Stomach (tissue), 9 donors: Measurements from ENCODE around the gene ERFL. TPM values are rescaled to one million over a fixed set of nuclear protein-coding genes. Genes with fewer than 3 reads are reported as not detected.

Experiments
- DNase-seq, 2 donors: peaks; one replicate each; pipeline versions ENCODE4 v3.0.0 to v3.0.0-alpha.2; 2013 to 2019
- H3K27ac ChIP-seq, 5 donors: fragments of 200-600 bp in 4 of 5; sonication (generic) in 4 of 5; one replicate each; pipeline ENCODE4 v1.5.1; 2013 to 2019; ENCODE audit warnings: mild to moderate bottlenecking in 1 of 5, moderate library complexity in 1 of 5
- H3K27me3 ChIP-seq, 3 donors: fragments of 200-600 bp; sonication (generic); one replicate each; pipeline ENCODE4 v1.5.1; 2017 to 2019; ENCODE audit warnings: mixed run types in 1 of 3
- H3K36me3 ChIP-seq, 4 donors: fragments of 200-600 bp; sonication (generic); 1 replicate in 3 of 4; 2 replicates in 1 of 4; pipeline ENCODE4 v1.5.1; 2016 to 2019
- H3K4me1 ChIP-seq, 4 donors: fragments of 200-600 bp; sonication (generic); one replicate each; pipeline ENCODE4 v1.5.1; 2016 to 2019
- H3K4me3 ChIP-seq, 4 donors: fragments of 200-600 bp; sonication (generic) in 3 of 4; one replicate each; pipeline ENCODE4 v1.5.1; 2016 to 2019; ENCODE audit warnings: mild to moderate bottlenecking in 1 of 4
- H3K9me3 ChIP-seq, 4 donors: fragments of 200-600 bp; sonication (generic); one replicate each; pipeline ENCODE4 v1.5.1; 2016 to 2019
- CTCF ChIP-seq, 7 experiments: fragments of 450-650 bp in 4 of 7; fragments of 200-600 bp in 3 of 7; sonication (generic) in 3 of 7; IDR thresholded peaks; one replicate each; pipeline ENCODE4 v1.5.1; 2016 to 2019; ENCODE audit warnings: antibody characterized with exemption in 7 of 7, control low read depth in 2 of 7, mild to moderate bottlenecking in 1 of 7
- EP300 ChIP-seq: sonication (generic); formaldehyde crosslinking; IDR thresholded peaks from one replicate; pipeline ENCODE4 v1.6.1; 2017; ENCODE audit warnings: antibody characterized with exemption
- POLR2A ChIP-seq, 4 donors: fragments of 450-650 bp; IDR thresholded peaks; one replicate each; pipeline ENCODE4 v1.6.1; 2016; ENCODE audit warnings: antibody characterized with exemption in 4 of 4, control low read depth in 2 of 4, mild to moderate bottlenecking in 1 of 4, moderate library complexity in 1 of 4
- POLR2AphosphoS5 ChIP-seq, 3 donors: sonication (generic); formaldehyde crosslinking; IDR thresholded peaks; one replicate each; pipeline ENCODE4 v1.6.1; 2016; ENCODE audit warnings: antibody characterized with exemption in 3 of 3
- WGBS, 5 donors: extraction: QIAGEN DNeasy Blood & Tissue Kit in 3 of 5; methylation state at CpG; one replicate each; pipeline versions ENCODE4 v1.1.5 to v1.1.7; 2013 to 2018; 5-methylcytosine and 5-hydroxymethylcytosine counted together
- intact Hi-C: fragments of 100-400 bp; cut with DNase I; formaldehyde crosslinking; loops from one replicate; pipeline ENCODE4 v1.15.1; 2023; ENCODE audit warnings: low total_unique reads
- polyA plus RNA-seq, 3 donors: library from polyadenylated mRNA; stranded (reverse); fragments of 200-250 nt; gene quantifications; one replicate each; pipeline ENCODE4 v1.2.3, GENCODE V29; 2013
- total RNA-seq, 5 donors: library from RNA; depleted of rRNA; stranded (reverse); fragments of >200 nt; gene quantifications; one replicate each; pipeline versions ENCODE4 v1.1.0 to v1.2.3, GENCODE V29; 2014 to 2016
- donor health status: healthy with polysubstance abuse.
- donor health status: Bipolar disorder and iron deficiency.
- donor health status: healthy.

The ERFL gene
- total and polyA plus RNA-seq, 8 donors = 0.25 TPM; not detected in 7

GRCh38 chr19:41960973-41961372 lies 32.7 kb upstream of the ERFL start:
- peaks cover 15 to 29% (median 24%) of the 10 kb centered on the region in 4 donors for H3K4me1 ChIP-seq
- H3K27ac ChIP-seq = no peak overlapping the region
- no peak for DNase-seq
- intact Hi-C loops = loop anchor here (5.0 kb wide), 1 partner anchor 276 kb away; no protein-coding TSS in a partner anchor
- WGBS, 5 donors = 92 to 96% (median 94%) methylated on average over 5 of the region's 5 CpGs
- no peaks in the 10 kb centered on the region for H3K9me3 ChIP-seq
- TF ChIP-seq POLR2AphosphoS5 (IDR thresholded peaks at IDR 0.05) = no peak
- TF ChIP-seq EP300 = no peak
- TF ChIP-seq POLR2A (IDR thresholded peaks at IDR 0.05) = no peak
- no peak for TF ChIP-seq CTCF (IDR thresholded peaks at IDR 0.05)
- H3K36me3 ChIP-seq = peaks cover 3 to 16% (median 12%) of the 10 kb centered on the region in 4 donors
- H3K27me3 ChIP-seq = peaks cover 0 to 2% (median 0%) of the 10 kb centered on the region in 3 donors
- H3K4me3 ChIP-seq = no peak overlapping the region

GRCh38 chr19:41959056-41960053 lies 31.1 kb upstream of the ERFL start, which contains the start of gene RABAC1:
Gene RABAC1, minus strand, starts transcription at chr19:41959321. Its CDS starts 29 bp downstream, at chr19:41959292.
- DNase-seq = peak; percentile 89 to 98
- H3K9me3 ChIP-seq = no peaks in the 10 kb centered on the region
- intact Hi-C loops = loop anchor here (5.0 kb wide), 2 partner anchors 82 to 278 kb away; partner anchors contain the start of gene CD79A
- peaks cover 6 to 24% (median 21%) of the 10 kb centered on the region in 4 donors for H3K36me3 ChIP-seq
- 5 to 7% (median 5%) methylated on average over 34 to 46 of the region's 46 CpGs for WGBS, 5 donors
- peak within 1 kb of the TSS; percentile 83 to 92 (median 90) for H3K4me3 ChIP-seq
- no peaks in the 10 kb centered on the region for H3K27me3 ChIP-seq
- no peak for TF ChIP-seq CTCF (IDR thresholded peaks at IDR 0.05)
- peak; percentile 20 to 80 (median 76) for TF ChIP-seq POLR2AphosphoS5 (IDR thresholded peaks at IDR 0.05)
- H3K27ac ChIP-seq = peak within 1 kb of the TSS; percentile 92 to 97 (median 96)
- peaks cover 15 to 39% (median 24%) of the 10 kb centered on the region in 4 donors for H3K4me1 ChIP-seq

- no peaks in the 10 kb centered on the region for H3K9me3 ChIP-seq
- peaks cover 6 to 24% (median 21%) of the 10 kb centered on the region in 4 donors for H3K36me3 ChIP-seq
- TF ChIP-seq POLR2A (IDR thresholded peaks at IDR 0.05) (peak in 1 of 4 donors; percentile 25), CTCF (IDR thresholded peaks at IDR 0.05) (no peak), POLR2AphosphoS5 (IDR thresholded peaks at IDR 0.05) (peak in 2 of 3 donors; percentile 65 to 77)
- H3K27me3 ChIP-seq = no peaks in the 10 kb centered on the region
- WGBS, 5 donors = 0 to 1% (median 1%) methylated on average over 29 to 43 of the region's 43 CpGs
- intact Hi-C loops = loop anchor here (5.0 kb wide), 1 partner anchor 81 kb away; the partner anchor contains the start of gene CD79A
- peak overlapping the region; percentile 92 to 97 (median 96) for H3K27ac ChIP-seq
- H3K4me1 ChIP-seq = peaks cover 15 to 39% (median 24%) of the 10 kb centered on the region in 4 donors
- DNase-seq = peak; percentile 93 to 96
- peak overlapping the region; percentile 83 to 92 (median 90) for H3K4me3 ChIP-seq
Observed at GRCh38 chr19:41958367-41959055, 30.3 kb upstream of the ERFL start.
